ENCODE measurements around the gene RASSF10. TPM values are rescaled to one million over a fixed set of nuclear protein-coding genes. Genes with fewer than 3 reads are reported as not detected.

Gene RASSF10
- total RNA-seq, 1 experiment from 2014 or later, result 2.4 TPM

DNA sequence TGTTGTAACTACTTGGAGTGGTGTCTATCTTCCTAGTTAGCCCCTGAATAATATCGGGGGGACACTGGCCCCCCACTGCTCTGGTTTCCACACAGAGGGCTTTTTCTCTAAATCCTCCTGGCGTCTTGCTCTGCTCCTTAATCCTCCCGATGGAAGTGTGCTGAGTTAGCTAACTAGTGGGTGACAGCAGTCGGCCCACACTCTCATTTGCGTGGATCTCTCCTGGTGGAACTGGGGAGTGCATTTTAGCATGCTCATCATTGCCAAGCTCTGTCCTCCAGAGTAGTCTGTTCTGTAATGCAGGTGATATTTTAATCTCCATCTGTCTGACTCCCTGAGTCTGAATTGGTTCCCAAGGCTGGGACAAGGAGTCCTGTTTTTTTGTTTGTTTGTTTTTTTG, 46.1 kb upstream of the RASSF10 start:
- H3K56ac ChIP-seq (ENCODE audit: insufficient read length, low read depth, low read length), result no peak overlapping the region
- H3K4me2 ChIP-seq (ENCODE audit: insufficient read depth, insufficient read length, low read length), result no peak overlapping the region

More for the DNA sequence above, 46.1 kb upstream of the RASSF10 start:
- no peaks in the 10 kb centered on the region for H3K79me1 ChIP-seq (ENCODE audit: insufficient read depth, low read depth, low read length, poor library complexity, severe bottlenecking)
- H3K9ac ChIP-seq (ENCODE audit: extremely low read depth, insufficient read length, low read length), result no peak overlapping the region
- H3K23ac ChIP-seq (ENCODE audit: insufficient read length, low read depth, low read length), result no peak overlapping the region
- no peaks in the 10 kb centered on the region for H3K4me1 ChIP-seq (ENCODE audit: insufficient read depth, low read length)
- TF ChIP-seq, protein P1, sequence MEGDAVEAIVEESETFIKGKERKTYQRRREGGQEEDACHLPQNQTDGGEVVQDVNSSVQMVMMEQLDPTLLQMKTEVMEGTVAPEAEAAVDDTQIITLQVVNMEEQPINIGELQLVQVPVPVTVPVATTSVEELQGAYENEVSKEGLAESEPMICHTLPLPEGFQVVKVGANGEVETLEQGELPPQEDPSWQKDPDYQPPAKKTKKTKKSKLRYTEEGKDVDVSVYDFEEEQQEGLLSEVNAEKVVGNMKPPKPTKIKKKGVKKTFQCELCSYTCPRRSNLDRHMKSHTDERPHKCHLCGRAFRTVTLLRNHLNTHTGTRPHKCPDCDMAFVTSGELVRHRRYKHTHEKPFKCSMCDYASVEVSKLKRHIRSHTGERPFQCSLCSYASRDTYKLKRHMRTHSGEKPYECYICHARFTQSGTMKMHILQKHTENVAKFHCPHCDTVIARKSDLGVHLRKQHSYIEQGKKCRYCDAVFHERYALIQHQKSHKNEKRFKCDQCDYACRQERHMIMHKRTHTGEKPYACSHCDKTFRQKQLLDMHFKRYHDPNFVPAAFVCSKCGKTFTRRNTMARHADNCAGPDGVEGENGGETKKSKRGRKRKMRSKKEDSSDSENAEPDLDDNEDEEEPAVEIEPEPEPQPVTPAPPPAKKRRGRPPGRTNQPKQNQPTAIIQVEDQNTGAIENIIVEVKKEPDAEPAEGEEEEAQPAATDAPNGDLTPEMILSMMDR (conservative IDR thresholded peaks at IDR 0.05), result no peak
- H3K79me2 ChIP-seq (ENCODE audit: insufficient read depth, low read length), result 0 out of 2 replicates have a peak, but pooled peaks cover 4% of the 10 kb centered on the region
- Mint-ChIP-seq H3K9me3 (no peaks in the 10 kb centered on the region; a peak in 1 of 5 replicates), H3K36me3 (ENCODE audit: insufficient read depth in 1 of 3, low read depth in 3 of 3) (no peaks in the 10 kb centered on the region), H3K4me3 (no peak overlapping the region), H3K4me1 (peaks cover 21% of the 10 kb centered on the region in 2 experiments), H3K27me3 (ENCODE audit: low read depth) (0 out of 2 replicates have a peak, but pooled peaks cover 2% of the 10 kb centered on the region), H3K27ac (no peak overlapping the region)
- H4K20me1 ChIP-seq (ENCODE audit: control insufficient read depth, insufficient read depth, insufficient read length), result no peaks in the 10 kb centered on the region
- no peak overlapping the region for H2BK20ac ChIP-seq (ENCODE audit: low read depth, low read length, poor library complexity, severe bottlenecking)
- no peak overlapping the region for H3K4ac ChIP-seq (ENCODE audit: low read depth, low read length)
- H3K14ac ChIP-seq (ENCODE audit: insufficient read depth, low read length), result no peak overlapping the region
- no peaks in the 10 kb centered on the region for H3K9me3 ChIP-seq (ENCODE audit: control insufficient read depth, low read depth, low read length)
- WGBS (ENCODE audit: extremely low coverage, insufficient read length, low lambda C conversion rate), result no CpG with 5 or more reads among the region's 5 CpGs
- no peak overlapping the region for H3T11ph ChIP-seq (ENCODE audit: low read length)
- no peak overlapping the region for H3K18ac ChIP-seq (ENCODE audit: insufficient read length, low read depth, low read length)
- DNase-seq, result no peak
- no peak overlapping the region for H2BK15ac ChIP-seq (ENCODE audit: low read depth, low read length)
- H3K23me2 ChIP-seq (ENCODE audit: insufficient read length, low read depth, low read length, poor library complexity, severe bottlenecking), result no peaks in the 10 kb centered on the region
- no peak overlapping the region for H2AK5ac ChIP-seq (ENCODE audit: insufficient read length, low read length)
- H4K8ac ChIP-seq (replicated peaks; ENCODE audit: insufficient read length, low read depth, low read length), result no peak overlapping the region
- no peak overlapping the region for H3K27ac ChIP-seq (ENCODE audit: insufficient read length, low read depth, low read length)
- no peak overlapping the region for H2BK120ac ChIP-seq (ENCODE audit: low read depth, low read length, poor library complexity, severe bottlenecking)
- no peak overlapping the region for H2BK5ac ChIP-seq (ENCODE audit: insufficient read length, low read length)
- no peak overlapping the region for H4K5ac ChIP-seq (ENCODE audit: insufficient read length, low read depth, low read length)
- H4K91ac ChIP-seq (ENCODE audit: insufficient read length, low read depth, low read length), result no peak overlapping the region
- no peak overlapping the region for H2AFZ ChIP-seq (ENCODE audit: low read length)
- no peaks in the 10 kb centered on the region for H3K27me3 ChIP-seq (ENCODE audit: insufficient read depth, low read length)
- H2BK12ac ChIP-seq (ENCODE audit: insufficient read length, low read depth, low read length), result no peak overlapping the region

All from H9 (cell line).